Upper lobe of right lung (tissue), 1 donor: ENCODE measurements around the gene CDC42BPA. TPM values are rescaled to one million over a fixed set of nuclear protein-coding genes. Genes with fewer than 3 reads are reported as not detected.

Source experiments
- ATAC-seq: fragments of 200-7000 bp; cut with Tn5 transposase; one replicate; pipeline ENCODE4 v1.9.1; 2020; ENCODE audit warnings: mild to moderate bottlenecking, moderate library complexity
- DNase-seq: peaks from one replicate; pipeline ENCODE4 v3.0.0-alpha.2; 2020
- H3K27ac ChIP-seq: fragments of 200-600 bp; one replicate; pipeline ENCODE4 v1.8.0; 2022
- H3K27me3 ChIP-seq: fragments of 200-600 bp; one replicate; pipeline ENCODE4 v1.8.0; 2022; ENCODE audit warnings: mild to moderate bottlenecking
- H3K36me3 ChIP-seq: fragments of 200-600 bp; one replicate; pipeline ENCODE4 v1.8.0; 2022
- H3K4me1 ChIP-seq: fragments of 200-600 bp; one replicate; pipeline ENCODE4 v1.8.0; 2022
- H3K4me3 ChIP-seq: fragments of 200-600 bp; one replicate; pipeline ENCODE4 v1.8.0; 2022; ENCODE audit warnings: mild to moderate bottlenecking
- H3K9me3 ChIP-seq: fragments of 200-600 bp; one replicate; pipeline ENCODE4 v1.8.0; 2022
- CTCF ChIP-seq: fragments of 200-600 bp; IDR thresholded peaks from one replicate; pipeline ENCODE4 v1.8.0; 2022; ENCODE audit warnings: antibody characterized with exemption
- intact Hi-C: fragments of 100-400 bp; cut with DNase I; formaldehyde crosslinking; loops from one replicate; pipeline ENCODE4 v1.11.0; 2022
- total RNA-seq: library from RNA; stranded (reverse); fragmentation: NEBNext Ultra II Directional; extraction: Animal tissue kit (Norgen Biotek cat#: 25700); gene quantifications from one replicate; pipeline ENCODE4 v1.2.1, GENCODE V29; 2021
- donor health status: DM: no; HTN: yes; CAD: no; lungs with severe emphysema.

CDC42BPA gene
- total RNA-seq, 1 donor from 2014 or later: 41.8 TPM

- peaks cover 25% of the 10 kb centered on the region for H3K36me3 ChIP-seq
- no peaks in the 10 kb centered on the region for H3K9me3 ChIP-seq
- intact Hi-C loops: no loop called here
- ATAC-seq: peak; percentile 28
- no peaks in the 10 kb centered on the region for H3K27me3 ChIP-seq
- no peak overlapping the region for H3K4me3 ChIP-seq
- no peak overlapping the region for H3K27ac ChIP-seq
- no peak for TF ChIP-seq CTCF
- H3K4me1 ChIP-seq: no peaks in the 10 kb centered on the region
- DNase-seq: peak; percentile 80
Measured at GRCh38 chr1:226980565-226981385, 337.5 kb downstream of the CDC42BPA start.

- Histone ChIP-seq H3K4me1 (peaks cover 4% of the 10 kb centered on the region), H3K9me3 (no peaks in the 10 kb centered on the region), H3K36me3 (peaks cover 19% of the 10 kb centered on the region), H3K27me3 (no peaks in the 10 kb centered on the region), H3K27ac (no peak overlapping the region), H3K4me3 (no peak overlapping the region)
- intact Hi-C loops: no loop called here
- DNase-seq (no peak), ATAC-seq (no peak)
- TF ChIP-seq CTCF: no peak
Measured at GRCh38 chr1:226980122-226980560, 338.2 kb downstream of the CDC42BPA start.

- Histone ChIP-seq H3K36me3 (peaks cover 15% of the 10 kb centered on the region), H3K4me3 (no peak overlapping the region), H3K27ac (no peak overlapping the region), H3K9me3 (no peaks in the 10 kb centered on the region), H3K4me1 (peaks cover 7% of the 10 kb centered on the region), H3K27me3 (no peaks in the 10 kb centered on the region)
- ATAC-seq (no peak), DNase-seq (no peak)
- intact Hi-C loops: no loop called here
- no peak for TF ChIP-seq CTCF
Measured at GRCh38 chr1:226979517-226980121, 338.7 kb downstream of the CDC42BPA start.

- DNase-seq: no peak
- intact Hi-C loops: no loop called here
- peaks cover 12% of the 10 kb centered on the region for H3K4me1 ChIP-seq
- peaks cover 10% of the 10 kb centered on the region for H3K36me3 ChIP-seq
- H3K4me3 ChIP-seq: no peak overlapping the region
- no peak for ATAC-seq
- no peak for TF ChIP-seq CTCF
- no peaks in the 10 kb centered on the region for H3K27me3 ChIP-seq
- no peak overlapping the region for H3K27ac ChIP-seq
- no peaks in the 10 kb centered on the region for H3K9me3 ChIP-seq
Measured at GRCh38 chr1:226979115-226979516, 339.2 kb downstream of the CDC42BPA start.

- DNase-seq (peak; percentile 51), ATAC-seq (no peak)
- Histone ChIP-seq H3K27ac (no peak overlapping the region), H3K4me3 (no peak overlapping the region), H3K36me3 (peaks cover 9% of the 10 kb centered on the region), H3K4me1 (peaks cover 18% of the 10 kb centered on the region), H3K27me3 (no peaks in the 10 kb centered on the region), H3K9me3 (no peaks in the 10 kb centered on the region)
- no peak for TF ChIP-seq CTCF
- intact Hi-C loops: no loop called here
Measured at GRCh38 chr1:226978432-226979114, 339.7 kb downstream of the CDC42BPA start.
